H9 (cell line): ENCODE data around the gene PIK3C3. TPM values are rescaled to one million over a fixed set of nuclear protein-coding genes. Genes with fewer than 3 reads are reported as not detected.

Source experiments
- DNase-seq: peaks from one replicate; pipeline ENCODE4 v3.0.0-alpha.2; 2017
- H2AFZ ChIP-seq: one replicate; pipeline ENCODE4 v1.6.1; 2013; ENCODE audit warnings: mild to moderate bottlenecking, low read length, control low read depth, moderate library complexity
- H2AK5ac ChIP-seq: 2 replicates; pipeline ENCODE4 v1.6.1; 2013; ENCODE audit warnings: low read length, control low read depth, mixed read lengths; ENCODE audit not compliant: insufficient read length
- H2BK120ac ChIP-seq: one replicate; pipeline ENCODE4 v1.6.1; 2013; ENCODE audit warnings: low read depth, mild to moderate bottlenecking, low read length, control low read depth, inconsistent platforms; ENCODE audit not compliant: poor library complexity, severe bottlenecking
- H2BK12ac ChIP-seq: 2 replicates; pipeline ENCODE4 v1.6.1; 2013; ENCODE audit warnings: low read length, control low read depth, mixed read lengths, low read depth; ENCODE audit not compliant: insufficient read length
- H2BK15ac ChIP-seq: 2 replicates; pipeline ENCODE4 v1.6.1; 2013; ENCODE audit warnings: low read depth, low read length, control low read depth
- H2BK20ac ChIP-seq: one replicate; pipeline ENCODE4 v1.6.1; 2013; ENCODE audit warnings: low read depth, mild to moderate bottlenecking, low read length, control low read depth, inconsistent platforms; ENCODE audit not compliant: poor library complexity, severe bottlenecking
- H2BK5ac ChIP-seq: 2 replicates; pipeline ENCODE4 v1.6.1; 2013; ENCODE audit warnings: low read length, control low read depth, mixed read lengths; ENCODE audit not compliant: insufficient read length
- H3K14ac ChIP-seq: 2 replicates; pipeline ENCODE4 v1.6.1; 2013; ENCODE audit warnings: low read length, control low read depth; ENCODE audit not compliant: insufficient read depth
- H3K18ac ChIP-seq: 2 replicates; pipeline ENCODE4 v1.6.1; 2013; ENCODE audit warnings: low read depth, mild to moderate bottlenecking, mixed read lengths, low read length, control low read depth; ENCODE audit not compliant: insufficient read length
- H3K23ac ChIP-seq: 2 replicates; pipeline ENCODE4 v1.6.1; 2013; ENCODE audit warnings: low read length, control low read depth, mixed read lengths, low read depth; ENCODE audit not compliant: insufficient read length
- H3K23me2 ChIP-seq: 2 replicates; pipeline ENCODE4 v1.6.1; 2013; ENCODE audit warnings: low read depth, mild to moderate bottlenecking, mixed read lengths, low read length, control low read depth; ENCODE audit not compliant: insufficient read length, poor library complexity, severe bottlenecking
- H3K27ac ChIP-seq: 2 replicates; pipeline ENCODE4 v1.5.1; 2013; ENCODE audit warnings: low read length, control low read depth, mixed read lengths, low read depth; ENCODE audit not compliant: insufficient read length
- H3K27me3 ChIP-seq: 2 replicates; pipeline ENCODE4 v1.6.1; 2013; ENCODE audit warnings: low read length, control low read depth, inconsistent platforms; ENCODE audit not compliant: insufficient read depth
- H3K4ac ChIP-seq: 2 replicates; pipeline ENCODE4 v1.6.1; 2013; ENCODE audit warnings: low read depth, mild to moderate bottlenecking, control low read depth, inconsistent platforms, low read length, moderate library complexity
- H3K4me1 ChIP-seq: 2 replicates; pipeline ENCODE4 v1.6.1; 2013; ENCODE audit warnings: low read length, control low read depth, inconsistent platforms; ENCODE audit not compliant: insufficient read depth
- H3K4me2 ChIP-seq: 2 replicates; pipeline ENCODE4 v1.6.1; 2013; ENCODE audit warnings: low read length, control low read depth, mixed read lengths; ENCODE audit not compliant: insufficient read length, insufficient read depth
- H3K56ac ChIP-seq: 2 replicates; pipeline ENCODE4 v1.6.1; 2013; ENCODE audit warnings: low read depth, mild to moderate bottlenecking, mixed read lengths, low read length, control low read depth; ENCODE audit not compliant: insufficient read length
- H3K79me1 ChIP-seq: 2 replicates; pipeline ENCODE4 v1.6.1; 2013; ENCODE audit warnings: low read depth, mild to moderate bottlenecking, moderate library complexity, low read length, control low read depth, inconsistent platforms; ENCODE audit not compliant: insufficient read depth, poor library complexity, severe bottlenecking
- H3K79me2 ChIP-seq: 2 replicates; pipeline ENCODE4 v1.6.1; 2013; ENCODE audit warnings: low read length, control low read depth, inconsistent platforms; ENCODE audit not compliant: insufficient read depth
- H3K9ac ChIP-seq: 2 replicates; pipeline ENCODE4 v1.6.1; 2013; ENCODE audit warnings: low read length, control low read depth, mixed read lengths; ENCODE audit not compliant: insufficient read length; ENCODE audit errors: extremely low read depth
- H3K9me3 ChIP-seq: one replicate; pipeline ENCODE4 v1.6.1; 2013; ENCODE audit warnings: low read depth, low read length, inconsistent platforms; ENCODE audit not compliant: control insufficient read depth
- H3T11ph ChIP-seq: one replicate; pipeline ENCODE4 v1.6.1; 2013; ENCODE audit warnings: mild to moderate bottlenecking, low read length, control low read depth, inconsistent platforms
- H4K20me1 ChIP-seq: one replicate; pipeline ENCODE4 v1.6.1; 2013; ENCODE audit not compliant: control insufficient read depth, insufficient read length, insufficient read depth
- H4K5ac ChIP-seq: 2 replicates; pipeline ENCODE4 v1.6.1; 2013; ENCODE audit warnings: low read depth, mild to moderate bottlenecking, mixed read lengths, low read length, control low read depth; ENCODE audit not compliant: insufficient read length
- H4K8ac ChIP-seq: replicated peaks from 2 replicates; pipeline ENCODE4 v1.6.1; 2013; ENCODE audit warnings: low read length, control low read depth, mixed read lengths, low read depth; ENCODE audit not compliant: insufficient read length
- H4K91ac ChIP-seq: 2 replicates; pipeline ENCODE4 v1.6.1; 2013; ENCODE audit warnings: low read depth, mild to moderate bottlenecking, moderate library complexity, mixed read lengths, low read length, control low read depth; ENCODE audit not compliant: insufficient read length
- H3K27ac Mint-ChIP-seq, 3 experiments: 2 replicates in 2 of 3; 3 replicates in 1 of 3; pipeline ENCODE4 v1.8.0; 2020 to 2021; ENCODE audit warnings: mixed read lengths in 3 of 3, mild to moderate bottlenecking in 1 of 3, moderate library complexity in 1 of 3
- H3K27me3 Mint-ChIP-seq: 2 replicates; pipeline ENCODE4 v1.8.0; 2021; ENCODE audit warnings: low read depth, mild to moderate bottlenecking, moderate library complexity, mixed read lengths
- H3K36me3 Mint-ChIP-seq, 3 experiments: 2 replicates in 2 of 3; 3 replicates in 1 of 3; pipeline ENCODE4 v1.8.0; 2020 to 2021; ENCODE audit warnings: low read depth in 3 of 3, mixed read lengths in 3 of 3; ENCODE audit not compliant: insufficient read depth in 1 of 3
- H3K4me1 Mint-ChIP-seq, 2 experiments: 2 replicates each; pipeline ENCODE4 v1.8.0; 2020; ENCODE audit warnings: mixed read lengths in 2 of 2
- H3K4me3 Mint-ChIP-seq, 2 experiments: 2 replicates in 1 of 2; 3 replicates in 1 of 2; pipeline ENCODE4 v1.8.0; 2020 to 2021; ENCODE audit warnings: mild to moderate bottlenecking in 2 of 2, mixed read lengths in 2 of 2, moderate library complexity in 1 of 2
- H3K9me3 Mint-ChIP-seq, 2 experiments: 2 replicates in 1 of 2; 3 replicates in 1 of 2; pipeline ENCODE4 v1.8.0; 2020; ENCODE audit warnings: mild to moderate bottlenecking in 2 of 2, mixed read lengths in 2 of 2, moderate library complexity in 1 of 2
- WGBS: extraction: QIAGEN DNeasy Blood & Tissue Kit; methylation state at CpG from one replicate; pipeline ENCODE4 v1.1.7; 2013; ENCODE audit warnings: missing lambda C conversion rate, low lambda C conversion rate, mixed read lengths; ENCODE audit not compliant: insufficient read length; ENCODE audit errors: extremely low coverage; 5-methylcytosine and 5-hydroxymethylcytosine counted together
- total RNA-seq: library from RNA; stranded (reverse); gene quantifications from 2 replicates; pipeline ENCODE4 v1.2.1, GENCODE V29; 2021
- TF ChIP-seq, protein P1 (sequence below): fragments of 200-600 bp; sonication (generic); conservative IDR thresholded peaks from 3 replicates; pipeline ENCODE4 v1.8.0; 2021; ENCODE audit warnings: antibody characterized with exemption, mild to moderate bottlenecking

PIK3C3 gene
- total RNA-seq, 1 experiment from 2014 or later: 48.8 TPM

- H3K23ac ChIP-seq: no peak overlapping the region
- H4K5ac ChIP-seq: no peak overlapping the region
- no peak overlapping the region for H2AFZ ChIP-seq
- Mint-ChIP-seq H3K4me3 (no peak overlapping the region), H3K36me3 (peaks cover 0 to 17% (median 13%) of the 10 kb centered on the region in 3 experiments; a peak in 6 of 7 replicates), H3K27me3 (no peaks in the 10 kb centered on the region), H3K9me3 (no peaks in the 10 kb centered on the region), H3K4me1 (no peaks in the 10 kb centered on the region), H3K27ac (no peak overlapping the region)
- H3K9me3 ChIP-seq: no peaks in the 10 kb centered on the region
- H3K9ac ChIP-seq: no peak overlapping the region
- no peaks in the 10 kb centered on the region for H3K27me3 ChIP-seq
- no peaks in the 10 kb centered on the region for H3K79me1 ChIP-seq
- H3K14ac ChIP-seq: no peak overlapping the region
- no peak overlapping the region for H3K56ac ChIP-seq
- H3T11ph ChIP-seq: no peak overlapping the region
- H3K4me1 ChIP-seq: no peaks in the 10 kb centered on the region
- H2BK5ac ChIP-seq: no peak overlapping the region
- H3K4ac ChIP-seq: no peak overlapping the region
- no peak overlapping the region for H2BK15ac ChIP-seq
- H2AK5ac ChIP-seq: no peak overlapping the region
- no peak overlapping the region for H3K18ac ChIP-seq
- no CpG with 5 or more reads among the region's 5 CpGs for WGBS
- no peaks in the 10 kb centered on the region for H4K20me1 ChIP-seq
- DNase-seq: no peak
- TF ChIP-seq, protein P1, sequence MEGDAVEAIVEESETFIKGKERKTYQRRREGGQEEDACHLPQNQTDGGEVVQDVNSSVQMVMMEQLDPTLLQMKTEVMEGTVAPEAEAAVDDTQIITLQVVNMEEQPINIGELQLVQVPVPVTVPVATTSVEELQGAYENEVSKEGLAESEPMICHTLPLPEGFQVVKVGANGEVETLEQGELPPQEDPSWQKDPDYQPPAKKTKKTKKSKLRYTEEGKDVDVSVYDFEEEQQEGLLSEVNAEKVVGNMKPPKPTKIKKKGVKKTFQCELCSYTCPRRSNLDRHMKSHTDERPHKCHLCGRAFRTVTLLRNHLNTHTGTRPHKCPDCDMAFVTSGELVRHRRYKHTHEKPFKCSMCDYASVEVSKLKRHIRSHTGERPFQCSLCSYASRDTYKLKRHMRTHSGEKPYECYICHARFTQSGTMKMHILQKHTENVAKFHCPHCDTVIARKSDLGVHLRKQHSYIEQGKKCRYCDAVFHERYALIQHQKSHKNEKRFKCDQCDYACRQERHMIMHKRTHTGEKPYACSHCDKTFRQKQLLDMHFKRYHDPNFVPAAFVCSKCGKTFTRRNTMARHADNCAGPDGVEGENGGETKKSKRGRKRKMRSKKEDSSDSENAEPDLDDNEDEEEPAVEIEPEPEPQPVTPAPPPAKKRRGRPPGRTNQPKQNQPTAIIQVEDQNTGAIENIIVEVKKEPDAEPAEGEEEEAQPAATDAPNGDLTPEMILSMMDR: no peak
- no peak overlapping the region for H2BK20ac ChIP-seq
- no peak overlapping the region for H3K4me2 ChIP-seq
- no peak overlapping the region for H4K8ac ChIP-seq
- H3K79me2 ChIP-seq: no peaks in the 10 kb centered on the region
- no peak overlapping the region for H4K91ac ChIP-seq
- no peak overlapping the region for H2BK120ac ChIP-seq
- H2BK12ac ChIP-seq: no peak overlapping the region
- H3K23me2 ChIP-seq: no peaks in the 10 kb centered on the region
- no peak overlapping the region for H3K27ac ChIP-seq
Measured at GRCh38 chr18:41989508-41989907, 34.5 kb downstream of the PIK3C3 start.
